CD4-positive, alpha-beta T cell treated with Interleukin-4 for 4 hours (primary cell): ENCODE data around the gene HARS2.
"Not testable (repeated sequence)": the region's sequence is repeated elsewhere in the genome, so short reads cannot be mapped to it uniquely, and the experiment has no call there.

Experiments
- DNase-seq: peaks from one replicate; pipeline ENCODE4 v3.0.0-alpha.2; 2020

HARS2 gene

GRCh38 chr5:140690941-140691924, at the start of gene HARS2, which contains the start of gene HARS1:
HARS2 (plus strand) TSS chr5:140691455; CDS start chr5:140691649, 194 bp downstream.
HARS1 (minus strand) TSS chr5:140691370; CDS start chr5:140691304, 66 bp downstream.
- DNase-seq, result peak; percentile 89

GRCh38 chr5:140641716-140642115, 49.5 kb upstream of the HARS2 start:
- DNase-seq, result no peak

- no peak for DNase-seq
Measured at GRCh38 chr5:140642718-140643117, 48.5 kb upstream of the HARS2 start.

- DNase-seq, result no peak
Measured at GRCh38 chr5:140647042-140647419, 44.2 kb upstream of the HARS2 start.

- no peak for DNase-seq
Measured at GRCh38 chr5:140658870-140659269, 32.4 kb upstream of the HARS2 start.

- DNase-seq, result not testable (repeated sequence)
Measured at GRCh38 chr5:140660371-140660770, 30.9 kb upstream of the HARS2 start.

- DNase-seq, result no peak
Measured at GRCh38 chr5:140664030-140664358, 27.3 kb upstream of the HARS2 start.

GRCh38 chr5:140664359-140665119, 26.7 kb upstream of the HARS2 start, which contains the start of gene WDR55:
WDR55 (plus strand) TSS chr5:140664904; CDS start chr5:140664913, 9 bp downstream.
- DNase-seq, result peak; percentile 93

GRCh38 chr5:140671035-140671434, 20.2 kb upstream of the HARS2 start:
- DNase-seq, result not testable (repeated sequence)

- DNase-seq, result no peak
Measured at GRCh38 chr5:140671472-140672125, 19.7 kb upstream of the HARS2 start.

- DNase-seq, result no peak
Measured at GRCh38 chr5:140672455-140673186, 18.6 kb upstream of the HARS2 start.

- no peak for DNase-seq
Measured at GRCh38 chr5:140673187-140673976, 17.9 kb upstream of the HARS2 start, which contains the start of gene DND1. DND1 (minus strand) TSS chr5:140673576; CDS start chr5:140673542, 34 bp downstream.

GRCh38 chr5:140674211-140674610, 17.0 kb upstream of the HARS2 start:
- DNase-seq, result no peak

- DNase-seq, result no peak
Measured at GRCh38 chr5:140674629-140675028, 16.6 kb upstream of the HARS2 start.

- no peak for DNase-seq
Measured at GRCh38 chr5:140677947-140678346, 13.3 kb upstream of the HARS2 start.

- DNase-seq, result no peak
Measured at GRCh38 chr5:140678993-140679392, 12.3 kb upstream of the HARS2 start.

GRCh38 chr5:140690376-140690932, 801 bp upstream of the HARS2 start:
- DNase-seq, result no peak

- no peak for DNase-seq
Measured at GRCh38 chr5:140694276-140694675, 3.0 kb downstream of the HARS2 start.

- DNase-seq, result no peak
Measured at GRCh38 chr5:140696891-140697492, 5.7 kb downstream of the HARS2 start.
